Superior temporal gyrus (tissue), 1 donor: ENCODE data around the gene TTC23L.
"Not testable (repeated sequence)": the region's sequence is repeated elsewhere in the genome, so short reads cannot be mapped to it uniquely, and the experiment has no call there.

ENCODE experiments used
- DNase-seq: peaks from one replicate; pipeline ENCODE4 v3.0.0-alpha.2; 2016; ENCODE audit errors: extremely low spot score

The TTC23L gene

DNA sequence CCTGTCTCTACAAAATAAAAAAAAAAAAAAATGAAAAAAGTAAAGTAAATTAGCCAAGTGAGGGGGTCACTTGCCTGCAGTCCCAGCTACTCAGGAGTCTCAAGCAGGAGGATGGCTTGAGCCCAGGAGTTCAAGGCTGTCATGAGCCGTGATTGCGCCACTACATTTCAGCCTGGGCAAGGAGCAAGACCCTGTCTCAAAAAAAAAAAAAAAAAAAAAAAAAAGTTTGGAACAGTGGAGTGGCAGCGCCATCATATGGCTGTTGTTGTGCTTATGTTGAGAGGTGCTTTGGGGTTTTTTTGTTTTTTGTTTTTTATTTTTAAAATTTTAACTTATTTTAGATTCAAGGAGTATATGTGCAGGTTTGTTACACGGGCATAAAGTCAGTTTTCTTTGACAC lies 80.1 kb downstream of the TTC23L start:
- no peak for DNase-seq

DNA sequence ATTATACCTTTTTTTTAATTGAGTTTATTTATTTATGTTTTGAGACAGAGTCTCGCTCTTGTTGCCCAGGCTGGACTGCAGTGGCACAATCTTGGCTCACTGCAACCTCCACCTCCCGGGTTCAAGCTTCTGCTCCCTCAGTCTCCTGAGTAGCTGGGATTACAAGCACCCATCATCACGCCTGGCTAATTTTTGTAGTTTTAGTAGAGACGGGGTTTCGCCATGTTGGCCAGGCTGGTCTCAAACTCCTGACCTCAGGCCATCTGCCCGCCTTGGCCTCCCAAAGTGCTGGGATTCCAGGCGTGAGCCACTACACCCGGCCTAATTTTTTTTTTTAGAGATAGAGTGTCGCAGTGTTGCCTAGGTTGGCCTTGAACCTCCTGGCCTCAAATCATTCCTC lies 84.3 kb downstream of the TTC23L start:
- not testable (repeated sequence) for DNase-seq

DNA sequence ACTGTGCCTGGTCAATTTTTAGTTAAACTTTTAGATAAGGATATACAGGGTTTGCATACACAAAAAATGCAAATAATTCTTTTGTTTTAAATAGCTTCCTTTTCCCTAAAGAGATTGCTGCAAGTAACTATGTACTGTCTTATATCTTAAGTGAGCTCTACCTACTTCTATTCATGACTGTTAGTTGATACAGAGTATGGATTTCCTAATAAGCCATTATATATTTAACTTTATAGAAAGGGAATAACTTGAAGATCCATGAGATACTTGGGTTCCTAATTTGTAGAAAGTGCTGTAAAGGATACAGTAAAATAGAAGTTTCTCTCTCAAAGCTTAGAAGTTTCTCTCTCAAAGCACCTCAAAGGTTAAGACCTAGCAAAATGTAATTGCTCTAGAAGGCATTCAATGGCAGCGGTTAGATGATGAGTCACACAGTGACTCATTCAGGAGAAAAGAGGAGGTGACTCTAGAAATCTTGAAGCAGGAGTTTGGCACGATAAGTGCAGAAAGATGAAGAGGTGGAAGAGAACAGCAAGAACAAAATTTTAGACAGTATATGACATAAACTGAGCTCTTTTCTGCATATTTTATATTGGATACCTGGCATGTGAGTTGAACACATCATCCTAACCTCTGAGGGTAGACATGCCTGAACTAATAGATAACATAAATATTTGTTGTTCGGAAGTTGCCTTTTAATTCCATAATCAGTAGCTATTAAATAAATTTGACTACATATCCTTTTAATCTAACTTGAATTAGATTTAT lies 84.9 kb downstream of the TTC23L start:
- DNase-seq = peak; percentile 38

DNA sequence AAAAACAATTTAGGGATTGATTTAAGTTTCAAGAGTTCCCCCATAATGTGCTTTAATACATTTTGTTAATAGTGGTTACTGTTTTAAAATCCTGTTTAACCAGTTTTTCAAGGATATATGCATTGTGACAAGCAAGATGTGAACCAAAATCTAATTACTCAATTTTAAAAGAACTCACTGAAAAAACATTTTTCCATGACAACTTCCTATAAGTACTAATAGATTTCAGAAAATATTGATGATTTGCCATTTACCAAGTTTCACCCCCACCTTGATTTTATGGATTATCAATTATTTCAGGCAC lies 85.5 kb downstream of the TTC23L start:
- no peak for DNase-seq

DNA sequence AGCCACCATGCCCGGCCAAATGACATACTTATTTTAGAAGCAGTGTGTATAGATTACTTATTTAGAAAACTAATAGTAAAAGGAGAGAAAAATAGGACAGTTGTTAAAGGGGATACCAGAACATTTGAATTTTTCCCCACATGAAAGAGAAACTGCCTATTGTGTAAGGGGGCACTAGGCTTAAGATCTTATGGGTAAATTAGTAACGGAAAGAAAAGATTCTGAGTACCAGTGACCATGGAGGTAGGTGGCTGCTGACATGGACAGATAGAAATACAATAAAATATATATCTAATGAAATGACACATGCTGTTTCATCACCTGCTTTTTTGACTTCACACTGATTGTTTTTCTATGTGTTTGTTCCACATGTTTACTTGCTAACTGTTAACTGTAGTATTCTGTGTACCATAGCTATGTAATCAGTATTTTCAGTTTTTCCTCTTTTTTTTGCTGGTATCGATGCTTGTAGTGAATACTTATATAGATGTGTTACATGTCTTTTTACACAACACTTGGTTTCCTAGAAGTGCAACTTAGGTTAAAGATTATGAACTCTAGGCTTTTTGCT lies 87.4 kb downstream of the TTC23L start:
- DNase-seq = no peak

DNA sequence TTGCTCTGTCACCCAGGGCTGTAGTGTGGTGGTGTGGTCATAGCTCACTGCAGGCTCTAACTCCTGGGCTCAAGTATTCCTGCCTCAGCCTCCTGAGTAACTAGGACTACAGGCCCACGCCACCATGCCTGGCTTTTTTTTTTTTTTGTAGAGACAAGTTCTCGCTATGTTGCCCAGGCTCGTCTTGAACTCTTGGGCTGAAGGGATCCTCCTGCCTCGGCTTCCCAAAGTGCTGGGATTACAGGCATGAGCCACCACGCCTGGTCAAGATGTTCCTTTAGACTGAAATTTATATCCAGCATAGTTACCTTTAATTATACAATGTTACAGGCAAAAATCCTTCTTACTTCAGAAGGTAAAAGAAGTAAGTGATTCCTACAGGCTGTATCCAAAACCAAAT lies 88.8 kb downstream of the TTC23L start:
- DNase-seq = no peak

DNA sequence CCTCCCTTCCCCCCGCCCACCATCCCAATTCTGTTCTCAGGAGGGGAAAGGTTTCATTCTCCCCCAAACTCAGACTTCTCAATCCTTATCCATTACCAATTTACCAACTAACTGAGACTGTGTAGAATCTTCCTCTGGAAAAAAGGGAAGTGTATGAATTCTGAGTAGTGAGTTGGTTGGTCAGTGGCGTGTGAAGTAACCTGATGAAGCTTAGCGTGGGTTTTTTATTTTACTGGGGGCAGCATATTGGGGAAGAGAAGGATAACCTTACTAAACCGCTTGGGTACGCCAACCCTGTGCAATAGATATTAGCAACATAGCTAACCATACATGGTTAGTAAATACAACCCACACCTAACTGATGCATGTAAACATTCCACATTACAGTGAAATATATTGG lies 89.3 kb downstream of the TTC23L start:
- DNase-seq = no peak

DNA sequence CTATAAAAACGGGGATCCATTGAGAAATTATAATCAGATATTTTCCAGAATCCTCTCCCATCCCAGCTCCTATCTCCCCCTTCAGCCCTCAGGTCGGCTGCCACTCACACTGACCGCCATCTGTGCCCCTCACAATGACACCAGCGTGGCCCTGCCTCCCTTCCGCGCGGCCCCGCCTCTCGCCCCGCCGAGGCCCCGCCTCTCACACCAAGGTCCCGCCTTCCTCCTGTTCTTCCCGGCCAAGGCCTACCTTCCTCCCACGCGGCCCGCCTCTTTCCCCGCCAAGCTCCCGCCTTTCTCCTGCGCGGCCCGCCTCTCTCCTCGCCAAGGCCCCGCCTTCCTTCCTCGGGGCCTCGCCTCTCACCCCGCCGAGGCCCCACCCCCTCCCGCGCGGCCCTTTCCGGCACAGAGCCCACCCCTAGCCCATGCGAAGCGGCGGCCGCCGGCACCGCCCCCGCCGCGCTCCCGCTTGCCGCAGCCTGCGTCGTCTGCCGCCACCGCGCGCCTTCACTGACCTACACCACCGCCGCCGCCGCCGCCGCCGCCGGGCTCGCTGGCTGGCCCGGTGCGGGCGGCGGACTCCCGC lies 90.3 kb downstream of the TTC23L start, which contains the start of gene DNAJC21:
Gene DNAJC21 (plus strand): TSS at position 426 of the 586 bp plus-strand sequence. CDS start 261 bp downstream, outside the sequence.
- DNase-seq = peak; percentile 98

DNA sequence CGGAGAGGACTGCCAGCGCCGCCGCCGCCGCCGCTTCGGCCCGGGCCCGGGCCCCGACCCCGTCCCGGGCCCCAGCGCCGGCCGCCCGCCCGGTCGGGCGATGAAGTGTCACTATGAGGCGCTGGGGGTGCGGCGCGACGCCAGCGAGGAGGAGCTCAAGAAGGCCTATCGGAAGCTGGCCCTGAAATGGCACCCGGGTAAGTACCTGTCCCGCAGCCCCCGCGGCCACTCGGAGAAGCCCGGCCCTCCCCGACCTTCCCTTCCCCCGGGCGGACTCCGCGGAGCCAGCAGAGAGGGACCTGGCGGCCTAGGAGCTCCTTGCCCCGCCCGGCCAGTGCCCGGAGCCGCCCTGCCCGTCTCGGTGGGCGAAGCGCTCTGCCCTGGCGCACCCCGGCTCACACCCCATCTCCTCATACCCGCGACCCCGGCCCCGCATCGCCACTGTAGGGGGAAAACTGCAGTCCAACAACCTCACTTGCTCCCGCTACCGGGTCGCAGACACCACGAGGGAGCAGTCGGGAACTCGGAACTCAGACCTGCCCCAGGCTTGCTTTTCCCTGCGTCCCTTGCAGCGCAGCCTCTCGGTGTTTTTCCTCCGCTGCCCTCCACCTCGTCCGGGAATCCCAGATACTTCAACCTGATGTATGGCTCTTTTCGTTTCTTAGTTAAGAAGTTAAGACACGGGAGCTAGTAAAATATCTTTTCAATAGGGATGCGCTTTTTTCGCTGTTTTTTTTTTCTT lies 90.9 kb downstream of the TTC23L start:
- DNase-seq = peak; percentile 57

DNA sequence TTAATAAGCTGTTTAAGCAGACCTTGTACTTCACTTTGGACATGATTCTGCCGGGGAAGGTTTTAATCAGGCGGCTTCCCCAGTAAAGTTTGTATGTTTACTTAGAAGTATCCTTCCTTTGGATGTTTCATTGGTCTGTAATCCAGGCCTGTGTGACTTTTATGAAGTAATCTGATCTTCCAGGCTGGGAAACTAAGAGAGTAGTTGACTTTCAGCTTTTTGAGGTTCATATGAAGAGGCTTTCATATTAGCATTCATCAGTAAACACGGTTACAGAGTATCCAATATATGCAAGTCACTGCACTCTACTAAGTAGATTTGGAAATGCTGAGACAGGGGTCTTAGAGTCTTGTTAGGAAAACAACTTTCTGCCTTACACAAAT lies 91.5 kb downstream of the TTC23L start:
- no peak for DNase-seq

DNA sequence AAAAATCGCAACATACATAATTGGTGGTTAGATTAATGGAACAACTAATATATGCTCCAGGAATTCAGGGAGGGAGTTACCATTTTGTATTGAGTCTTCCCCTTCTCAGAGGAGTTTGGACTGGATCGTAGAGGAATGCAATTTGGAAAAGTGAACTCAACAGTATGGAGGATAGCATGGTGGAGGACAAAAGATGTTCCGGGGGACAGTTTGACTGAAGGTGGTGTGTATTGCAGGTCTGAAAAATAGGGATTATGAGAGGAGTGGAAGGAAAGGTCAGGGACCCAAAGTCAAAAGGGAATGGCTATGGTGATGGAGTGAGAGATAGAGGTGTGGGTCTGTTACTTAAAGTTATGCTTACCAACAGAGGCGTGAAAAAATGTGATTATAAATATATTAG lies 91.9 kb downstream of the TTC23L start:
- no peak for DNase-seq

DNA sequence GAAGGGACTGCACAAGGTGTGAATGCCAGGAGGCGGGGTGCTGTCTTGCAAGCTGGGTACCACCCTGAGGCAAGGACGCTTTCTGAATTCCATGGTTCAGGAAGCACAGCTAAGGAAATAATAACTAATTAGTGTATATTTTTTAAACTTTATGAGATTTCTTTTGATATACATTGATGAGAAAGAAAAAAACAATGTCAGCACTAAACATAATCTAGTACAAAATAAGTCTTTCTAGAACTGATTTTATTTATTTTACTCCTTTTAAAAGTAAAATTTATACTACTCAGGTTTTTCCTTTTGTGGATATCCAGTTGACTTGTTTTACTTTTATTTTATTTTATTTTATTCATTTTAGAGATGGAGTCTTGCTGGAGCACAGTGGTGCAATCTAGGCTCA lies 94.0 kb downstream of the TTC23L start:
- DNase-seq = no peak

DNA sequence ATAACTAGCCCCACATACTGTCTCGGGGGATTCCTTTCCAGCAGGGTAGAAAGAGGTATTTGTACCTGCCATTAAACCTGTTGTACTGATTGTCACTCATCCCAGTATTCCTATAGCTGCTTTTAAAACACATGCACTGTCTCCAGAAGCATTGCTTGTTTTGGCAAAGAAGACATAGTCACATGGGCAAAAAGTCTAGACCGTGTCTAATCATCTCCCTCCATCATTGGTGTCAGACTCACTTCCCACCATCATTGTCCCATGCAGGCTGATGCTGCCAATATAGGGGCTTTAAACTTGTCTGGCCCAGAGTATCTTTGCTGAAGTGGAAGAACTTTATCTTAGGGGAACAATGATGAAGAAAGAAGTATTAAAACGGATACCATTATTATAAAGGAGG lies 103.0 kb downstream of the TTC23L start:
- no peak for DNase-seq

DNA sequence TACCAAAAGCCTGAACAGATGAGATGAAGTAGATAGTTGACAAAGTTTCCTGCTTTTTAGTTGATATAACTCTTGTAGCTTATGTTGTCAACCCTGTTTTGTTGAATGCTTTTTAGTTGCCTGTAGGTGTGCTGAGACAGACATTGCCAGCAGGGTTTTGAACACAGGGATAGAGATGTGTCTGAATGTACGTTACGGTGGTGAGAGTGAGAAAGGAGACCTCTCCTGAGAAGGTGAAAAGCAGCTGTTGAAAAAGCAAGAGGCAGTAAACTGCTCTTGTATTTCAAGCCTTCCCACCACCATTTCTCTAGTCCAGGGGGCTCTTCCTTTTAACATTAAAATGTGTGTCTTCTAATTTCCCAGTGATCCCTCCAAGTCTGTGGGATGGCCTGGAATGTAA lies 105.1 kb downstream of the TTC23L start:
- DNase-seq = no peak

DNA sequence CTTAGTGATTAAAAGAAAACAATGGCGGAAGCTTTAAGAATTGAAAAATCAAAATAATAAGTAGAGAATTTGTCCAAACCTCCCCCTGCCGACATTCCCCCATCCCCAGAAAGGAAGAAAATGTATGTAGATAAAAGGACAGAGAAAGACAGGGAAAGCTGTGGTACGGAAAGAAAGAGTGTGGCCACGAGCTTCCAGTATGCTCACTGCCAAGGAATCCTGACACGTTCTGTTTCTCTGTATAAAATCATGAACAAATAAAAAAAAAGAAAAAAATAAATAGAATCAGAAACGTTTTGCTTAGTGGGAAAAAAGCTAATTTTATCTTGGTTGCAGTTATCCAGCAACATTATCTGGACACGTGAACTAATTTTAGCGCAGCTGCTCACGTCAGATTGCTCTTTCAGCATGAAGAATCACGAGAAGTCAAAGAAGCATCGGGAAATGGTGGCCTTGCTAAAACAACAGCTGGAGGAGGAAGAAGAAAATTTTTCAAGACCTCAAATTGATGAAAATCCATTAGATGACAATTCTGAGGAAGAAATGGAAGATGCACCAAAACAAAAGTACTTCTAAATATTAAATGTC lies 105.6 kb downstream of the TTC23L start:
- DNase-seq = no peak
